Neural cell (in vitro differentiated cells): ENCODE data around the gene FOXE1.
A peak's percentile ranks its signal among the peaks of the same experiment; 100 is the strongest.

Experiments
- CTCF ChIP-seq: fragments of 450-650 bp; IDR thresholded peaks from 2 replicates; pipeline ENCODE4 v1.5.1; 2014; ENCODE audit warnings: antibody characterized with exemption, mild to moderate bottlenecking, moderate library complexity; ENCODE audit not compliant: poor library complexity, severe bottlenecking
- EP300 ChIP-seq: fragments of 450-650 bp; conservative IDR thresholded peaks from 2 replicates; pipeline ENCODE4 v1.6.1; 2014; ENCODE audit warnings: antibody characterized with exemption, mild to moderate bottlenecking, moderate library complexity; ENCODE audit not compliant: poor library complexity, severe bottlenecking
- EZH2 ChIP-seq: fragments of 200-600, 300-800 bp; shearing (Covaris generic), sonication (generic); IDR thresholded peaks from 2 replicates; pipeline ENCODE4 v1.6.1; 2014; ENCODE audit warnings: antibody characterized with exemption, low read length, borderline replicate concordance, mild to moderate bottlenecking; ENCODE audit not compliant: insufficient read depth, poor library complexity, severe bottlenecking
- MXI1 ChIP-seq: fragments of 450-650 bp; conservative IDR thresholded peaks from 2 replicates; pipeline ENCODE4 v1.6.1; 2014; ENCODE audit warnings: antibody characterized with exemption, mild to moderate bottlenecking; ENCODE audit not compliant: poor library complexity, severe bottlenecking
- POLR2AphosphoS5 ChIP-seq: IDR thresholded peaks from 2 replicates; pipeline ENCODE4 v1.6.1; 2012
- RAD21 ChIP-seq: fragments of 450-650 bp; conservative IDR thresholded peaks from 2 replicates; pipeline ENCODE4 v1.6.1; 2014; ENCODE audit warnings: antibody characterized with exemption, mild to moderate bottlenecking, moderate library complexity
- REST ChIP-seq: IDR thresholded peaks from 2 replicates; pipeline ENCODE4 v1.6.1; 2012; ENCODE audit warnings: borderline replicate concordance
- SMC3 ChIP-seq: fragments of 450-650 bp; conservative IDR thresholded peaks from 2 replicates; pipeline ENCODE4 v1.6.1; 2014; ENCODE audit warnings: antibody characterized with exemption, mild to moderate bottlenecking, moderate library complexity; ENCODE audit not compliant: poor library complexity
- TAF1 ChIP-seq: IDR thresholded peaks from 2 replicates; pipeline ENCODE4 v1.6.1; 2012; ENCODE audit warnings: low read depth

DNA sequence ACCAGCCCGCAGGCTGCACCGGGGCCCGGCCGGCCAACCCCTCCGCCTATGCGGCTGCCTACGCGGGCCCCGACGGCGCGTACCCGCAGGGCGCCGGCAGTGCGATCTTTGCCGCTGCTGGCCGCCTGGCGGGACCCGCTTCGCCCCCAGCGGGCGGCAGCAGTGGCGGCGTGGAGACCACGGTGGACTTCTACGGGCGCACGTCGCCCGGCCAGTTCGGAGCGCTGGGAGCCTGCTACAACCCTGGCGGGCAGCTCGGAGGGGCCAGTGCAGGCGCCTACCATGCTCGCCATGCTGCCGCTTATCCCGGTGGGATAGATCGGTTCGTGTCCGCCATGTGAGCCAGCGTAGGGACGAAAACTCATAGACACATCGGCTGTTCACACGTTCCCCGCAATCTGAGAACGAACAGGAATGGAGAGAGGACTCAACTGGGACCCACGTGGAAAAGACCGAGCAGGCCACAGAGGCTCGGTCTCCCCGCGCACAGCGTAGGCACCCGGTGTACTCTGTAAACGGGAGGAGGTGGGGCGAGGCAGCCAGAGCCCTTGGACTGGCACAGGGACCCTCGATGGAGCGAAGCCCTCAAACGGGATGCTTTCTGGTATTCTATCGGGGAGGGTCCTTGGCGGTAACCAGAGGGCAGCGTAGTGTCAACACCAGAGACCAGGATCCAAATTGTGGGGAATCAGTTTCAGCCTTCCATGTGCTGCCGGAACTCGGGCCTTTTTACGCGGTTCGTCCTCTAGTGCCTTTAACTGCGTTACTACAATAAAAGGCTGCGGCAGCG lies 1.9 kb downstream of the FOXE1 start:
- TF ChIP-seq CTCF, result no peak
- TF ChIP-seq EZH2, result peak; percentile 84
- TF ChIP-seq SMC3, result no peak
- TF ChIP-seq REST, result no peak
- no peak for TF ChIP-seq MXI1
- no peak for TF ChIP-seq RAD21
- no peak for TF ChIP-seq TAF1
- no peak for TF ChIP-seq POLR2AphosphoS5
- no peak for TF ChIP-seq EP300
